Ishikawa (cell line): ENCODE measurements around the gene CLMN.

Experiments
- EGR1 ChIP-seq: IDR thresholded peaks from 2 replicates; pipeline ENCODE4 v1.6.1; 2012
- EP300 ChIP-seq: IDR thresholded peaks from 2 replicates; pipeline ENCODE4 v1.6.1; 2012; ENCODE audit warnings: borderline replicate concordance
- FOXM1 ChIP-seq: IDR thresholded peaks from 2 replicates; pipeline ENCODE4 v1.6.1; 2012; ENCODE audit warnings: low read depth, borderline replicate concordance

GRCh38 chr14:95341115-95341514 is 21.4 kb upstream of the CLMN start:
- TF ChIP-seq FOXM1 (no peak), EGR1 (no peak), EP300 (no peak)
